HG02588 (cell line): ENCODE measurements around the gene RBM5.

Experiments used
- ATAC-seq: cut with Tn5 transposase; IDR thresholded peaks from one replicate; pipeline ENCODE4 v1.9.1; 2021; ENCODE audit warnings: mild to moderate bottlenecking, moderate library complexity; ENCODE audit not compliant: unreplicated experiment

Gene RBM5

GRCh38 chr3:50138266-50139200, 49.8 kb downstream of the RBM5 start:
- ATAC-seq = no peak

- ATAC-seq = no peak
Measured at GRCh38 chr3:50139308-50139707, 50.6 kb downstream of the RBM5 start.

- ATAC-seq = no peak
Measured at GRCh38 chr3:50139718-50140423, 51.2 kb downstream of the RBM5 start.

- ATAC-seq = no peak
Measured at GRCh38 chr3:50140990-50141389, 52.3 kb downstream of the RBM5 start.

- ATAC-seq = no peak
Measured at GRCh38 chr3:50146316-50146901, 57.7 kb downstream of the RBM5 start.

GRCh38 chr3:50147016-50147415, 58.3 kb downstream of the RBM5 start:
- no peak for ATAC-seq

GRCh38 chr3:50147447-50147846, 58.7 kb downstream of the RBM5 start:
- ATAC-seq = no peak

GRCh38 chr3:50147861-50148260, 59.1 kb downstream of the RBM5 start:
- no peak for ATAC-seq

- ATAC-seq = no peak
Measured at GRCh38 chr3:50150404-50150750, 61.7 kb downstream of the RBM5 start.

- no peak for ATAC-seq
Measured at GRCh38 chr3:50150863-50151686, 62.4 kb downstream of the RBM5 start.

- no peak for ATAC-seq
Measured at GRCh38 chr3:50151728-50152127, 63.0 kb downstream of the RBM5 start.

GRCh38 chr3:50153782-50154475, 65.2 kb downstream of the RBM5 start:
- ATAC-seq = no peak

GRCh38 chr3:50154476-50154839, 65.7 kb downstream of the RBM5 start:
- ATAC-seq = peak; percentile 31

GRCh38 chr3:50154840-50155490, 66.2 kb downstream of the RBM5 start, which contains the start of gene SEMA3F:
Gene SEMA3F, plus strand, starts transcription at chr3:50155324. Its CDS starts 4,299 bp downstream, at chr3:50159623.
- ATAC-seq = peak; percentile 56

- no peak for ATAC-seq
Measured at GRCh38 chr3:50155491-50155878, 66.8 kb downstream of the RBM5 start.

- ATAC-seq = no peak
Measured at GRCh38 chr3:50155891-50156290, 67.2 kb downstream of the RBM5 start.

GRCh38 chr3:50156549-50157493, 68.1 kb downstream of the RBM5 start:
- no peak for ATAC-seq

- ATAC-seq = no peak
Measured at GRCh38 chr3:50157827-50158529, 69.3 kb downstream of the RBM5 start.
